Activated naive CD8-positive, alpha-beta T cell treated with anti-CD3 and anti-CD28 coated beads for 36 hours (primary cell): ENCODE data around the gene PTPRA. TPM values are rescaled to one million over a fixed set of nuclear protein-coding genes. Genes with fewer than 3 reads are reported as not detected.

Source experiments
- DNase-seq: peaks from one replicate; pipeline ENCODE4 v3.0.0; 2021
- H3K27ac Mint-ChIP-seq: one replicate; pipeline ENCODE4 v1.8.0; 2022; ENCODE audit warnings: mild to moderate bottlenecking, moderate library complexity, mixed read lengths
- H3K27me3 Mint-ChIP-seq: one replicate; pipeline ENCODE4 v1.8.0; 2022; ENCODE audit warnings: mild to moderate bottlenecking, mixed read lengths
- H3K36me3 Mint-ChIP-seq: one replicate; pipeline ENCODE4 v1.8.0; 2021; ENCODE audit warnings: mild to moderate bottlenecking, mixed read lengths
- H3K4me1 Mint-ChIP-seq: one replicate; pipeline ENCODE4 v1.8.0; 2021; ENCODE audit warnings: mixed read lengths
- H3K4me3 Mint-ChIP-seq: one replicate; pipeline ENCODE4 v1.8.0; 2022; ENCODE audit warnings: mild to moderate bottlenecking, moderate library complexity, mixed read lengths
- H3K9me3 Mint-ChIP-seq: one replicate; pipeline ENCODE4 v1.8.0; 2022; ENCODE audit warnings: mixed read lengths
- total RNA-seq, 2 experiments: library from RNA; stranded (reverse); gene quantifications; one replicate each; pipeline ENCODE4 v1.2.3, GENCODE V29; 2021

Gene PTPRA
- total RNA-seq, 2 experiments from 2014 or later, result 40.6 to 43.0 TPM

DNA sequence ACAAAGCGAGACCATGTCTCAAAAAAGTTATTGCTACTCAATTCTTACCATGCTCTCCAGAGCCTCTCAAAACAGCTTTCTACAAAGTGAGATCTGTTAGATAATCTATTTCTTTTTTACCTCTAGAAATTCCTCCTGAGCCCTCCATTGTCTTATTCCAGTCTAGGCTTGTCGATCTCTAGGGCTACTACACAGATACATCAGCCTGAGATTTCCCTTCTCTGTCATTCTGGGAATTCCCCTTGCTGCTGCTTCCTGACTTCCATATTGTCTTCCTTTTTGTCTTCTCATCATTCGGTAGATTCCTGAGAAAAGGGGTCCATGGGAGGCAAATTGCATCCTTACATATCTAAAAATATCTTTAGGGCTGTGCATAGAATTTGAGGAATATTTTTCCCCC is 94.6 kb downstream of the PTPRA start:
- Mint-ChIP-seq H3K36me3 (peaks cover 8% of the 10 kb centered on the region), H3K9me3 (no peaks in the 10 kb centered on the region), H3K27ac (no peak overlapping the region), H3K4me1 (peaks cover 8% of the 10 kb centered on the region), H3K27me3 (no peaks in the 10 kb centered on the region), H3K4me3 (no peak overlapping the region)
- DNase-seq, result no peak

DNA sequence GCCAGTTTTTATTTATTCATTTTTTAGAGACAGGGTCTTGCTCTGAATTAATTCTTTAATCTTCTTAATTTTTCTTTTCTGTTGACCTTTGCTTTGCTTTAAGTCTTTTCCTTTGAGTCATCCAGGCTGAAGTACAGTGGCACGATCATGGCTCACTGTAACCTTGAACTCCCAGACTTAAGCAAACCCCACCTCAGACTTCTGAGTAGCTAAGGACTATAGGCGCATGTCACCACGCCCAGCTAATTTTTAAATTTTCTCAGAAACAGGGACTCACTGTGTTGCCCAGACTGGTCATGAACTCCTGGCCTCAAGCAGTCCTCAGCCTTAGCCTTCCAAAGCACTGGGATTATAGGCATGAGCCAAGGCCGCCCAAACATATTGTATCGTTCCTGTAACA is 98.8 kb downstream of the PTPRA start:
- peaks cover 12% of the 10 kb centered on the region for H3K36me3 Mint-ChIP-seq
- no peaks in the 10 kb centered on the region for H3K9me3 Mint-ChIP-seq
- peaks cover 10% of the 10 kb centered on the region for H3K4me1 Mint-ChIP-seq
- H3K4me3 Mint-ChIP-seq, result no peak overlapping the region
- DNase-seq, result no peak
- no peak overlapping the region for H3K27ac Mint-ChIP-seq
- H3K27me3 Mint-ChIP-seq, result no peaks in the 10 kb centered on the region

DNA sequence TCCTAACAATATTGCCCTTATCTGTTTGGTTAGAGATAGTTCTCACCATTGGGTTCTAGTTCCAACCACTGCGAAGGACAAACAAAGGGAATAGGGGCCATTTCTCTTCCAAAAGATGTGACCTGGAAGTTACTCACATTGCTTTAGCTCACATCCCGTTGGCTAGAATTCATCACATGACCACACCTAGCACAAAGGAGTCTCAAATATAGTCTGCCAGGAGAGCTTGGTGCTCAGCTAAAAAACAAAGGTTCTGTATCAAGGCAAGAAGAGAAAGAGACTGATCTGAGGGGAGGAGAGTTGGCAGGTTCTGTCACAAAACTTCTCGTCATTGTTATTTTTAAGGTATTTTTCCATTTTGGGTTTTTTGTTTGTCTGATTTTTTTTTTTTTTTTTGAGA is 100.3 kb downstream of the PTPRA start:
- no peaks in the 10 kb centered on the region for H3K27me3 Mint-ChIP-seq
- DNase-seq, result no peak
- peaks cover 12% of the 10 kb centered on the region for H3K36me3 Mint-ChIP-seq
- H3K4me1 Mint-ChIP-seq, result peaks cover 10% of the 10 kb centered on the region
- H3K27ac Mint-ChIP-seq, result no peak overlapping the region
- no peak overlapping the region for H3K4me3 Mint-ChIP-seq
- no peaks in the 10 kb centered on the region for H3K9me3 Mint-ChIP-seq

DNA sequence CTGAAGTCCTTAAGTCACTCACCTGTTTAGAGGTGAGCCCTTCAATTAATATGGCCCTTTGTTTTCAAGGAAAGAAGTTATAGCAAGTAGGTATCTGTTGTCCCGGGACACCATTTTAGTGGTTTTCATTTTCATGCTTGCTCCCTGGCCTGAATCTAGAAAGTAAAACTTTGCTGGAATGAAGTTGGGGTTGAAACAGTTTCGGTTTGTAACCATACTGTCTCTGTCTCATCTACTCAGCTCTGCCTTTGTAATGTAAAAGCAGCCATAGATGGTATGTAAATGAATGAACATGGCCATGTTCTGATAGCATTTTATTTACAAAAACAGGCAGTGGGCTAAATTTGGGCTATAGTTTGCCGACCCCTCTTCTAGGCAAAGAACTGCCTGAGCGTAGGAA is 105.2 kb downstream of the PTPRA start:
- no peak for DNase-seq
- H3K27me3 Mint-ChIP-seq, result no peaks in the 10 kb centered on the region
- peaks cover 2% of the 10 kb centered on the region for H3K36me3 Mint-ChIP-seq
- peaks cover 11% of the 10 kb centered on the region for H3K4me1 Mint-ChIP-seq
- H3K27ac Mint-ChIP-seq, result no peak overlapping the region
- no peaks in the 10 kb centered on the region for H3K9me3 Mint-ChIP-seq
- no peak overlapping the region for H3K4me3 Mint-ChIP-seq

DNA sequence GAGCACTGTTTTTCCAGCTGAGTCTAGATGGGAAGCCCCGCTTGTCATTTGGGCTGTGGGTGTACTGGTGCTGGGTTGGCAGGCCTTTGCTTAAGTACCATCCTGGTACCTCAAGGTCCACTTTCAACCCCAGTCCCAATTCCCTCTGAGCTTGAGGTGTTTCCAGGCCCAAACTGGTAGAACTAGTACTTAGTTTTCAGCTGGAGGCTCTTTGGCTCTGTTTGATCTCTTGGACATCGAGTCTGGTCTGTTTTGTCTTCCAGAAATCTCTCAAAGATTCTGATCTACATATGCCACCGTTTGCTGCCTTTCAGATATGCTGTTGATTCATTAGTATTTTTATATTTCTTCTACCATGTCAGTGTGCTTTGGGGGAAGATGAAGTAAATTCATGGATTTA is 108.4 kb downstream of the PTPRA start:
- no peak overlapping the region for H3K27ac Mint-ChIP-seq
- H3K27me3 Mint-ChIP-seq, result no peaks in the 10 kb centered on the region
- H3K36me3 Mint-ChIP-seq, result peaks cover 7% of the 10 kb centered on the region
- DNase-seq, result no peak
- peaks cover 16% of the 10 kb centered on the region for H3K4me1 Mint-ChIP-seq
- H3K9me3 Mint-ChIP-seq, result no peaks in the 10 kb centered on the region
- no peak overlapping the region for H3K4me3 Mint-ChIP-seq

DNA sequence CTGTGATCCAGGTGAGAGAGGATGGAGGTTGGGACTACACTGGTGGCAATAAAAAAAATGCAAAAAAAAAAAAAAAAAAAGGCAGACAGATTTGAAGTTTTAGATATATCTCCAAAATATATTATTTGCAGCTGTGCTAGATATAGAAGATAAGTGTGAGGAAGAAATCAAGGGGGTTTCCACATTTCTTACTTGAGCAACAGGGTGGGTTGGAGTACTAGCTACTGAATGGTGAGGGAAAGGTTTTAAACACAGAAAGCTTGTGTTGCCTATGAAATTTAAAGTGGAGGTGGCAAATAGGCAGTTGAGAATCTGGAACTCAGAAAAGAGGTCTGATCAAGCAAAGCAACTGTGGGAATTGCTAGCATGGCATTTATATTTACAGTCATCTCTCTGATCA is 110.2 kb downstream of the PTPRA start:
- H3K27me3 Mint-ChIP-seq, result no peaks in the 10 kb centered on the region
- no peak for DNase-seq
- no peaks in the 10 kb centered on the region for H3K9me3 Mint-ChIP-seq
- H3K27ac Mint-ChIP-seq, result no peak overlapping the region
- peaks cover 26% of the 10 kb centered on the region for H3K4me1 Mint-ChIP-seq
- H3K36me3 Mint-ChIP-seq, result peaks cover 24% of the 10 kb centered on the region
- H3K4me3 Mint-ChIP-seq, result no peak overlapping the region

DNA sequence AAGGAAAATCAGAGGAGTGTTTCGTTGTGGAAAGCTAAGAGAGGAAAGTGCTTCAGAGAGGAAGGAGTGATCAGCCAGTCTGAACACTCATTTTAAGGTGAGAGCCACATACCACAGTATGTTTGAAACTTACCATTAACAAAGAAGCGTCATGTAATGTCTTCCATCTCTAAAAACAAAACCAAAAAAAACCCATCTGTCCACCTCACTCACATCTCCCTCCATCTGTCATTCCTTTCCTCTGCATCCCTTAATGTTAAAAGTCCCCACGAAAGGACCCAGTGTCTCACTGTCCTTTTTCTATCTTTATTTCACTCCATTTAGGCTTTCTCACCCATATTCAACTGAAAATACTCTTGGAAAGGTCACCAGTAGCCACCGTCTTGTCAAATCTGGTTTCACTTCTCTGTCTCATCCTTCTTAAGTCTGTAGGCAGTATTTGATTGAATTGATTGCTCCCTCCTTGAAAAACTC is 110.8 kb downstream of the PTPRA start:
- no peak for DNase-seq
- Mint-ChIP-seq H3K27ac (no peak overlapping the region), H3K9me3 (no peaks in the 10 kb centered on the region), H3K4me1 (peaks cover 25% of the 10 kb centered on the region), H3K27me3 (no peaks in the 10 kb centered on the region), H3K4me3 (no peak overlapping the region), H3K36me3 (peaks cover 29% of the 10 kb centered on the region)

DNA sequence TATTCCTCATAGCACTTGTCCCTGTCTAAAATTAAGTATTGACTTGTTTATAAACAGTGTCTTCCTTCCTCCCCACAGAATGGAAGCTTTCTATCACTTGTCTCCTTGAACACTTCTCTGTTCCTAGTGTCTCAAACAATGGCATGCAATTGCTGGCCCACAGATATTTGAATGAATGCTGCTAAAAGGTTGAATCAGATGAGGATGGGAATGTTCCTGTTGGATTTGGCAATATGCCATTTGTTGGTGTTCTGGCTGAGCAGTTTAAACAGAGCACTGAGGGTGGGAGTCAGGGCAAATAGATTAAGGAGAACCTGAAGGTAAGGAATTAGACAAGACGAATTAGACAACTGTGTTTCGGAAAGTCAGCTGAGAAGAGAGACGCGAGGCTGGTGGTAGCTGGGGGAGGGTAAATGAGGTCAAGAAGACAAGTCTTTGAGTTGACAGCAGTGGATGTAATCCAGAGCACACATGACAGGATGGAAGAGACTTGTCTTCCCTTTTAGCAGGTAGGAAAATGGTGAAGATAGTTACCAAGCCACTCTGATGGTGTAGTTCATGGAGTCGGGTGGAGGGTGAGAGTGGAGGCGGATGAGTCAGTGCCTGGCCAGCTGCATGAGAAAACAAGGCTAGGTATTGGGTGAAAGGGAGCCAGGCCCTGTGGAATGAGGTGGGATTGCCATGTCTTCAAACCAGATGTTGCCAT is 111.8 kb downstream of the PTPRA start:
- H3K9me3 Mint-ChIP-seq, result no peaks in the 10 kb centered on the region
- peaks cover 36% of the 10 kb centered on the region for H3K36me3 Mint-ChIP-seq
- peak; percentile 36 for DNase-seq
- H3K27ac Mint-ChIP-seq, result no peak overlapping the region
- H3K4me3 Mint-ChIP-seq, result no peak overlapping the region
- no peaks in the 10 kb centered on the region for H3K27me3 Mint-ChIP-seq
- peaks cover 31% of the 10 kb centered on the region for H3K4me1 Mint-ChIP-seq

DNA sequence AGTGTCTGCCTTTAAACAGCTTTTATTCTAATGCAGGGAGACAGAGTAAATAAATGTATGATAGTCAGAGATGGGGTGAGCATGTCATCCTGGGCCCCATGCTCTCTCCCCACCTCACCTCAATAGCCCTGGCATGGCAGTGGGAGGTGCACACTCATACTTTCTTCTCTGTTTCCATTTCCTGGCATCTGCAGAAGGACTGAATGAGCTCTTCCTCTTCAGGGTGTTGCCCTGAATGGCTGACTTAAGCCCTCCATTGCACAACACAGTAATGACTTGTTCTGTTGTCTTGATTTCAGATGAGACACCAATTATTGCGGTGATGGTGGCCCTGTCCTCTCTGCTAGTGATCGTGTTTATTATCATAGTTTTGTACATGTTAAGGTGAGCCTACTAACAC is 113.2 kb downstream of the PTPRA start:
- Mint-ChIP-seq H3K27me3 (no peaks in the 10 kb centered on the region), H3K9me3 (no peaks in the 10 kb centered on the region), H3K27ac (no peak overlapping the region), H3K4me1 (peaks cover 31% of the 10 kb centered on the region), H3K4me3 (peak overlapping the region; percentile 35), H3K36me3 (peaks cover 41% of the 10 kb centered on the region)
- DNase-seq, result peak; percentile 72

DNA sequence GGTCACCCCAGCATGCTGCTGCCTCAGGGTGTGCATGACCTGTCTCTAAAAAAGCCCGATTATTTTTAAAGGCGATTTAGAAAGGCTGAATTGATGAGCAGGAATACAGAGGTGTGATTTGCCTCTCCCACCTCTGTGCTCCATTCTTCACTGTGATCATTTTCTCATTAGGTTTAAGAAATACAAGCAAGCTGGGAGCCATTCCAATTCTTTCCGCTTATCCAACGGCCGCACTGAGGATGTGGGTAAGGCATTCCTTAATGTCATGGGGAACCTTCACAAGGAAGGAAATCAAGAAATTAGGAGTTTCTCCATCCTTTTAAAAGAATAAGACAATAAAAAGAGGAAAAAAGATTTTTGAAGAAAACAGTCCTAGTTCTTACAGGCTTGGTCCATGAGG is 114.6 kb downstream of the PTPRA start:
- no peaks in the 10 kb centered on the region for H3K27me3 Mint-ChIP-seq
- DNase-seq, result no peak

DNA sequence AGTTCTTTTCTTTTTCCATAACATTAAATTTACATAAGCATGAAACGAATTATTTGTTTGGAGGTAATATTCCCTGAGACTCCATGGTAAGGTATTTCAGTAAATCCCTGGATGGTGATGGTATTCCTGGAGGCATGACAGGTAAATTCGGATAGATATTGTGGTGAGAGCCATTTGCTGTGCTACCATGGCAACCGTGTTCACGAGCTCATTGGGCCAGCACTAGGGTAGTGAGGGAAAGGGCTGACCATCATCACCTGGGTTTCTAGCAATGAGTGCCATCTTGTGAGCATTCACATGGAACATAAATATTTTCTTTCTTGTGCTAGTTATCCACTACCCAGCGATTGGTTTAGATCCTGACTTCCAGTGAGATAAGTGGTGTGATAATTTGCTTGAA is 118.3 kb downstream of the PTPRA start:
- no peak for DNase-seq
- no peak overlapping the region for H3K27ac Mint-ChIP-seq
- H3K4me3 Mint-ChIP-seq, result no peak overlapping the region
- H3K9me3 Mint-ChIP-seq, result no peaks in the 10 kb centered on the region
- no peaks in the 10 kb centered on the region for H3K27me3 Mint-ChIP-seq
- H3K4me1 Mint-ChIP-seq, result peaks cover 25% of the 10 kb centered on the region
- H3K36me3 Mint-ChIP-seq, result peaks cover 43% of the 10 kb centered on the region

More for the DNA sequence above, 114.6 kb downstream of the PTPRA start:
- H3K27ac Mint-ChIP-seq, result no peak overlapping the region
- no peak overlapping the region for H3K4me3 Mint-ChIP-seq
- no peaks in the 10 kb centered on the region for H3K9me3 Mint-ChIP-seq
- H3K36me3 Mint-ChIP-seq, result peaks cover 45% of the 10 kb centered on the region
- peaks cover 30% of the 10 kb centered on the region for H3K4me1 Mint-ChIP-seq

DNA sequence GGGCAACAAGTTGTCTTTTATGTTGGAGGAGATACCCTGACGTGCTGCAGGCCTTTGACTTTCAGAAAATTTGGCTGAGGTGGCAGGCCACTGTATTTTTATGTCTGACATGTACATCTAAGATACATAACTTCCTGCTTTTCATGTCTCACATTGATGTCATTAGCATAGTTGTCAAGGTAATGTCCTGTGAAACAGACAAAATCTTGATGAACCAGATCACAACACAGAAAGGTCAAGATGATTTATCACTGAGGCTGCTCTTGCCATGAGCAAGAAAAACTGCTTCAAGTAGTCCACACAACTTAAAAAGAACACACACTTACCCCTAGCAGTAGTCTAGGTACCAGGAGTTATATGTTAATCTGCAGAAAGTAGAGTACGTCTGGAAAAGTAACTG is 120.0 kb downstream of the PTPRA start:
- no peak for DNase-seq
- H3K4me1 Mint-ChIP-seq, result peaks cover 13% of the 10 kb centered on the region
- no peaks in the 10 kb centered on the region for H3K9me3 Mint-ChIP-seq
- peaks cover 29% of the 10 kb centered on the region for H3K36me3 Mint-ChIP-seq
- H3K27ac Mint-ChIP-seq, result no peak overlapping the region
- no peaks in the 10 kb centered on the region for H3K27me3 Mint-ChIP-seq
- no peak overlapping the region for H3K4me3 Mint-ChIP-seq

DNA sequence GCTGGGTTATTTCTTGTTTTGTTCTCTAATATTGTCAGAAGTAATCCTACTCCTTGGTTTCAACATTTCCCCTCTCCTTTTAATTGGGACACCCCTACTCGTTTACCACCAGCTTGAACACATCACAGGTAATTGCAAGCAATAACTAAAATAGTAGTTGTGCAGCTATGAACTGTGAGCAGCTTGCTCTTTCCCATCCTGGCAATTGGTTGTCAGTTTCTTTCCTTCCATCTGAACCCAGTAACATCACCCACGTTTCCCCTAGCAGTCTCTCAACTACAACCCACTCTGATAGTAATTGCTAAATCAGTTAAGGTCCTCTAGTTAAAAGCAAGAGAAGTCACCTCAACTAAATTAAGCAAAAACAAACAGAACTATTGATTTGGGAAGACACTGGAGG is 122.5 kb downstream of the PTPRA start:
- Mint-ChIP-seq H3K4me1 (peaks cover 2% of the 10 kb centered on the region), H3K4me3 (no peak overlapping the region), H3K27me3 (no peaks in the 10 kb centered on the region), H3K27ac (no peak overlapping the region), H3K9me3 (no peaks in the 10 kb centered on the region), H3K36me3 (peaks cover 15% of the 10 kb centered on the region)
- no peak for DNase-seq

DNA sequence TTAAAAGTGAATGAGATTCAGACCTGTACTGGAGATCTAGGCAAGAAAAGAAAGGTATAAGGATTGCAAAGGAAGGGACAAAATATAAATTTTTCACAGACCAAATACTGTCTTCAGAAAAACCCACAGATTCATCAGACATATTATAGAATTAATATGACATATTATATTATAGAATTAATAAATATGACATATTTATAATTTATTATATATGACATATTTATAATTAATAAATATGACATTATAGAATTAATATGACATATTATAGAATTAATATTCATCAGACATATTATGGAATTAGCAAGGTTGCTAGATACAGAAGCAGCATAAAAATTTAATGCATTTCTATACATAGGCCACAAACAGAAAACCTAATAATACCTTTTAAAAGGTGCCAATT is 125.4 kb downstream of the PTPRA start:
- no peak for DNase-seq
- Mint-ChIP-seq H3K27me3 (no peaks in the 10 kb centered on the region), H3K9me3 (no peaks in the 10 kb centered on the region), H3K4me1 (no peaks in the 10 kb centered on the region), H3K36me3 (peaks cover 11% of the 10 kb centered on the region), H3K27ac (no peak overlapping the region), H3K4me3 (no peak overlapping the region)

DNA sequence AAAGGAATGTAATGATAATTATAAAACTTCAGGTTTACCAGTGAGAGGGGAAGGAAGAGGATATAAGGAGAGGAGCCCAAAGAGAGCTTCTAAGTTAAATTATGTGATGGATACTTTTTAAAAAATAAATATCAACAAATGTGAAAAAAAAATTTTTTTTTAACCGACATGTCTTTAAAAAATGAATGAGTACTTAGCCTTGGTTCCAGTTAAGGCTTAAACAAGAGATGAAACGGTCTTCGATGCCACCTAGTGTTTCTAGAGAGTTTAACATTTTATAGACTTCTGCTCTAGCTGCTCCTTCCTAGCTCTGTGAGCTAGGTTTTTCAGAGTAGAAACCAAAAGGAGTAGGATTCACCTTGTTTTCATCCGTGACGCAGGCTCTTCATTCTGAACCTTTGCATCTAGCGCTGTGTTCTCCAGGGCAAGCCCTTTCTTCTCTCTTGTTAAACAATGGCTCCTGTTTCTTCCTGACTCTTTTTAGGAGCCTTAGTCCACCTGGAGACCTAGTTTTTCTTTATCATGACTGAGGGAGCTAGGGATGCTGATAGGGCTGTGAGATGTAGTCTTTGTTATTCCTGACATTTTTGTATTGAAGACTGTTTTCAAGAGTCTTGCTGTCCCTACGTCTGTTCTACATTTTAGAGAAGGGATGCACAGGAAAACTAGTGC is 127.7 kb downstream of the PTPRA start:
- no peak overlapping the region for H3K4me3 Mint-ChIP-seq
- H3K36me3 Mint-ChIP-seq, result peaks cover 9% of the 10 kb centered on the region
- H3K27ac Mint-ChIP-seq, result no peak overlapping the region
- H3K9me3 Mint-ChIP-seq, result no peaks in the 10 kb centered on the region
- no peak for DNase-seq
- no peaks in the 10 kb centered on the region for H3K27me3 Mint-ChIP-seq
- H3K4me1 Mint-ChIP-seq, result no peaks in the 10 kb centered on the region

DNA sequence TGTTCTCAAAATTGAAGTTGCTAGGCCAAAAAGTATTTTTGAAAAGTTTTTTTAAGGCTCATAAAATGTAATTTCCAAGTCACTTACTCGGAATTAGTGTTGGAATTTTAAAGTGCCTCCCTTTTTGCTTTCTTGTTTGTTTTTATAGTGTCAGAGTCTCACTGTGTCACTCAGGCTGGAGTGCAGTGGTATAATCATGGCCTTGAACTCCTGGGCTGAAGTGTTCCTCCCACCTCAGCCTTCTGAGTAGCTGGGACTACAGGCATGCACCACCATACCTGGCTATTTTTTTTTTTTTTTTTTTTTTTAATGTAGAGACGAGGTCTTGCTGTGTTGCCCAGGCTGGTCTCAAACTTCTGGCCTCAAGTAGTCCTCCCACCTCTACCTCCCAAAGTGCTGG is 130.1 kb downstream of the PTPRA start:
- Mint-ChIP-seq H3K9me3 (no peaks in the 10 kb centered on the region), H3K36me3 (peaks cover 16% of the 10 kb centered on the region), H3K4me1 (no peaks in the 10 kb centered on the region), H3K27ac (no peak overlapping the region), H3K27me3 (no peaks in the 10 kb centered on the region), H3K4me3 (no peak overlapping the region)
- no peak for DNase-seq
